DND-41 (cell line): ENCODE data around the gene SCN8A.

Experiments
- ATAC-seq: fragments of 200-7000 bp; cut with Tn5 transposase; 3 replicates; pipeline ENCODE4 v1.9.1; 2021; ENCODE audit warnings: low read depth; ENCODE audit not compliant: insufficient read depth
- DNase-seq: peaks from one replicate; pipeline ENCODE4 v3.0.0-alpha.2; 2020
- H2AFZ ChIP-seq: 2 replicates; pipeline ENCODE4 v1.6.0; 2012; ENCODE audit warnings: low read depth, low read length
- H3K27ac ChIP-seq: 2 replicates; pipeline ENCODE4 v1.5.1; 2012; ENCODE audit warnings: low read length, inconsistent platforms
- H3K27me3 ChIP-seq: fragments of 200-600 bp; sonication (generic); 2 replicates; pipeline ENCODE4 v1.6.0; 2012; ENCODE audit warnings: low read length, mild to moderate bottlenecking, inconsistent platforms; ENCODE audit not compliant: insufficient read depth, poor library complexity
- H3K36me3 ChIP-seq: 2 replicates; pipeline ENCODE4 v1.5.1; 2012; ENCODE audit warnings: low read length, inconsistent platforms; ENCODE audit not compliant: insufficient read depth
- H3K4me1 ChIP-seq: 2 replicates; pipeline ENCODE4 v1.5.1; 2012; ENCODE audit warnings: mild to moderate bottlenecking, low read length; ENCODE audit not compliant: insufficient read depth
- H3K4me2 ChIP-seq: 2 replicates; pipeline ENCODE4 v1.6.0; 2012; ENCODE audit warnings: mild to moderate bottlenecking, moderate library complexity, low read length, inconsistent platforms; ENCODE audit not compliant: insufficient read depth
- H3K4me3 ChIP-seq, 2 experiments: fragments of 200-600 bp in 1 of 2; shearing (Covaris generic) in 1 of 2; 2 replicates each; pipeline ENCODE4 v1.5.1; 2012 to 2016; ENCODE audit warnings: inconsistent platforms in 2 of 2, low read length in 2 of 2, mild to moderate bottlenecking in 2 of 2, low read depth in 1 of 2, moderate library complexity in 1 of 2
- H3K79me2 ChIP-seq: 2 replicates; pipeline ENCODE4 v1.6.0; 2012; ENCODE audit warnings: low read length, inconsistent platforms; ENCODE audit not compliant: insufficient read depth
- H3K9ac ChIP-seq: 2 replicates; pipeline ENCODE4 v1.6.0; 2012; ENCODE audit warnings: low read depth, mild to moderate bottlenecking, inconsistent platforms, low read length, moderate library complexity
- H3K9me3 ChIP-seq: 2 replicates; pipeline ENCODE4 v1.5.1; 2012; ENCODE audit warnings: low read length, moderate library complexity, mild to moderate bottlenecking, inconsistent platforms; ENCODE audit not compliant: insufficient read depth, severe bottlenecking
- H4K20me1 ChIP-seq: 2 replicates; pipeline ENCODE4 v1.6.0; 2012; ENCODE audit warnings: low read length; ENCODE audit not compliant: insufficient read depth
- EZH2 ChIP-seq: IDR thresholded peaks from 3 replicates; pipeline ENCODE4 v1.6.1; 2012; ENCODE audit warnings: borderline replicate concordance, low read depth, mild to moderate bottlenecking, moderate library complexity, low read length, inconsistent platforms; ENCODE audit not compliant: severe bottlenecking
- TF ChIP-seq, protein P1 (sequence below): IDR thresholded peaks from 2 replicates; pipeline ENCODE4 v1.5.1; 2012; ENCODE audit warnings: borderline replicate concordance, low read length, moderate library complexity, mild to moderate bottlenecking; ENCODE audit not compliant: poor library complexity, severe bottlenecking; ENCODE audit errors: extremely low read depth

SCN8A gene

DNA sequence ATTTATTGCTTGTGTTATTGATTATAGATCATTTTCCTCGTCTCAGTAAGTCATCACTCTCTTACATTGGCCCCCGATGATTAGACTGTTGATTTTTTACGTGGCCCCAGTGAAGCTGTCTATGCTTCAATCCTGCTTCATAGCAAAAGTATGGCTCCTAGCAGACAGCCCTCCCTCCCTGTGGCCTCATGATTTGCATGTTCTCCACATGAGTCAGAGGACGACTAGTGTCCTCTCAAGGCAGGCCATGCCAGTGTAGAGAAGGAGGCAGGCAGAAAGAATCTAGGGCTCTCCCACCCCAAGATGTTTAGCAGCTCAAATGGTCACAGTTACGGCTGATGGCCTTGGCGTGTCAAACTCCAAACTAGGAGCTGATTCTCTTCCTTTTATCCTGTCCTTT lies 197.8 kb downstream of the SCN8A start:
- H2AFZ ChIP-seq, result no peak overlapping the region
- no peak overlapping the region for H3K9ac ChIP-seq
- no peak overlapping the region for H3K4me3 ChIP-seq
- DNase-seq (no peak), ATAC-seq (no peak)
- no peak overlapping the region for H3K27ac ChIP-seq
- H3K4me1 ChIP-seq, result peaks cover 16% of the 10 kb centered on the region
- H3K4me2 ChIP-seq, result no peak overlapping the region
- no peaks in the 10 kb centered on the region for H3K27me3 ChIP-seq
- H4K20me1 ChIP-seq, result no peaks in the 10 kb centered on the region
- H3K9me3 ChIP-seq, result no peaks in the 10 kb centered on the region
- no peak for TF ChIP-seq EZH2
- TF ChIP-seq, protein P1, sequence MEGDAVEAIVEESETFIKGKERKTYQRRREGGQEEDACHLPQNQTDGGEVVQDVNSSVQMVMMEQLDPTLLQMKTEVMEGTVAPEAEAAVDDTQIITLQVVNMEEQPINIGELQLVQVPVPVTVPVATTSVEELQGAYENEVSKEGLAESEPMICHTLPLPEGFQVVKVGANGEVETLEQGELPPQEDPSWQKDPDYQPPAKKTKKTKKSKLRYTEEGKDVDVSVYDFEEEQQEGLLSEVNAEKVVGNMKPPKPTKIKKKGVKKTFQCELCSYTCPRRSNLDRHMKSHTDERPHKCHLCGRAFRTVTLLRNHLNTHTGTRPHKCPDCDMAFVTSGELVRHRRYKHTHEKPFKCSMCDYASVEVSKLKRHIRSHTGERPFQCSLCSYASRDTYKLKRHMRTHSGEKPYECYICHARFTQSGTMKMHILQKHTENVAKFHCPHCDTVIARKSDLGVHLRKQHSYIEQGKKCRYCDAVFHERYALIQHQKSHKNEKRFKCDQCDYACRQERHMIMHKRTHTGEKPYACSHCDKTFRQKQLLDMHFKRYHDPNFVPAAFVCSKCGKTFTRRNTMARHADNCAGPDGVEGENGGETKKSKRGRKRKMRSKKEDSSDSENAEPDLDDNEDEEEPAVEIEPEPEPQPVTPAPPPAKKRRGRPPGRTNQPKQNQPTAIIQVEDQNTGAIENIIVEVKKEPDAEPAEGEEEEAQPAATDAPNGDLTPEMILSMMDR, result no peak
- no peaks in the 10 kb centered on the region for H3K79me2 ChIP-seq
- H3K36me3 ChIP-seq, result peaks cover 23% of the 10 kb centered on the region; the same call in 1 of the 2 replicates

DNA sequence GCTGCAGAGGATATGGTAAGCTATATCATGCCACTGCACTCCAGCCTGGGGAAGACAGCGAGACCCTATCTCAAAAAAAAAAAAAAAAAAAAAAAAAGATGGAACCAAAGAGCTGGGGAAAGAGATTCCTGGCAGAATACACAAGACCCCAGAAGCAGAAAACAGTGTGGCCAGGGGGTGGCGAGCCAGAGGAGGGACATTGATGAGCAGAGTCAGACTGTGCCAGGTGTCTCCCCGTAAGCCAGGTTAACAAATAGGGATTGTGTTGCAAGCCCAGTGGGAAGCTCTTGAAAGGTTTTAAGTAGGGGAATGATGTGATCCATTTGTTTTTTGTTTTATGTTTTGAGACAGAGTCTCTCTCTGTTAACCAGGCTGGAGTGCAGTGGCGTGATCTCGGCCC lies 201.4 kb downstream of the SCN8A start:
- no peak for TF ChIP-seq EZH2
- TF ChIP-seq, protein P1, result no peak
- H3K79me2 ChIP-seq, result no peaks in the 10 kb centered on the region

GRCh38 chr12:51793201-51793600 lies 202.2 kb downstream of the SCN8A start:
- no peaks in the 10 kb centered on the region for H3K4me1 ChIP-seq
- no peak overlapping the region for H3K4me2 ChIP-seq
- peaks cover 39% of the 10 kb centered on the region; the same call in 1 of the 2 replicates for H3K36me3 ChIP-seq

More for the DNA sequence above, 201.4 kb downstream of the SCN8A start:
- H2AFZ ChIP-seq, result no peak overlapping the region
- H4K20me1 ChIP-seq, result no peaks in the 10 kb centered on the region
- no peak overlapping the region for H3K4me3 ChIP-seq
- H3K27ac ChIP-seq, result no peak overlapping the region
- no peaks in the 10 kb centered on the region for H3K27me3 ChIP-seq
- H3K4me2 ChIP-seq, result no peak overlapping the region
- H3K9ac ChIP-seq, result no peak overlapping the region
- ATAC-seq (no peak), DNase-seq (no peak)
- H3K36me3 ChIP-seq, result peaks cover 35% of the 10 kb centered on the region; the same call in 1 of the 2 replicates
- no peaks in the 10 kb centered on the region for H3K4me1 ChIP-seq
- no peaks in the 10 kb centered on the region for H3K9me3 ChIP-seq

More at GRCh38 chr12:51793201-51793600, 202.2 kb downstream of the SCN8A start:
- Histone ChIP-seq H3K27me3 (no peaks in the 10 kb centered on the region), H3K27ac (no peak overlapping the region), H2AFZ (no peak overlapping the region), H3K9me3 (no peaks in the 10 kb centered on the region), H4K20me1 (no peaks in the 10 kb centered on the region), H3K9ac (no peak overlapping the region), H3K4me3 (no peak overlapping the region), H3K79me2 (no peaks in the 10 kb centered on the region)
- DNase-seq (no peak), ATAC-seq (no peak)
- TF ChIP-seq, protein P1, result no peak
- no peak for TF ChIP-seq EZH2
